GM11168 (cell line): Measurements from ENCODE around the gene UBAP1.
"Not testable (repeated sequence)": the region's sequence is repeated elsewhere in the genome, so short reads cannot be mapped to it uniquely, and the experiment has no call there.

Experiments
- in situ Hi-C: fragments of 300-500 bp; cut with MboI; formaldehyde crosslinking; loops from one replicate; pipeline ENCODE4 v1.12.0; 2022; ENCODE audit warnings: low sequenced_read_pairs; ENCODE audit not compliant: unreplicated experiment

The UBAP1 gene

DNA sequence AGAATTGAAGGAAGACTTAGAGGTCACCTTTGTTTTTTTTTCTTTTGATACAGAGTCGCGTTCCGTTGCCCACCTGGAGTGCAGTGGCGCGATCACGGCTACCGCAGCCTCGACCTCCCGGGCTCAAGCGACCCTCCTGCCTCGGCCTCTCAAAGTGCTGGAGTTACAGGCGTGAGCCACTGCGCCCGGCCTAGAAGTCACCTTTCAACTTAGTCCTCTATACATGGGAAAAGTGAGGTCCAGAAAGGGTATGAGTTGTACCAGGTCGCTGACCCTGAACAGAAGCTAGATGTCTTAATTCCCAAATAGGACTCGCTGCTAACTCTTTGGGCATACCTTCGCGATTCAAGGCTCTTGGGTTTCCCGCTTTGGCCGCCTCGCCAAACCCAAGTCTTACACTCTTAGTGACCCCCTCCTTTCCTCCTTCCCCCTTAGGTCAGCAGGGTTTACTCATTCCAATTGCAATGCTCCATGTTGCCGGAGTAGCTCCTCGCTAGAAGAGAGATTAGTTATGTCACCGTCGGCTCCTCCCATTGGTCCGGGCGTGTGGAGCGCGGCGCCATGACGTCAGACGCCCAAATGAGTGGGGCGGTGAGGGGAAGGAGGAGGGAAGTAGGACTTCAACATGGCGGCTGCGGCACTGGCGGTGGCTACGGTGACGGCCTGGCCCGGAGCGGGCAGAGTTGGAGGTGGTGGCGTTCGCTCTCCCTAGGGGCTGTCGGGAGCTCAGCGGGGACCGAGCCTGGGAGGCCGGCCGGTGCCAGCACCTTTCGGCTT lies at the start of gene UBAP1:
Gene UBAP1 (plus strand): TSS at position 608 of the 777 bp plus-strand sequence. CDS start 41,872 bp downstream, outside the sequence.
- in situ Hi-C loops: no loop called here

DNA sequence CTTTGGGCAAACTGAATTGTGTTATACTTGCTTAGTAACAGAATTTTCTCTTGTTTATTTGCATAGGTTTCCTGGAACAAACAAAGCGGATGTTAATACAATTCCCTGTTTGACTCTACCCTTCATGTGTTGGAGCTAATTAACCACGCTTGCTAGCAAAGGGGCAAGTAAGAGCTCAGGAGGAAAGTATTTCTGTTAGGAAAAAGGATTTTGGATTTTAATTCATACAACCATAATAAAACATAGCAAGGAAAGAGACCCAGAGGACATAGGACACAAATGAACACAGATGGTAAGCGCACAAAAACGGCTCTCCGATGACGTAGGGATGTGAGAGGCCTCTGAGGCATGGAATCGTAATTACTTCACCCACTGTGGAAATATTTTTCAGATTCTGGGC lies 47.3 kb upstream of the UBAP1 start:
- in situ Hi-C loops: no loop called here

DNA sequence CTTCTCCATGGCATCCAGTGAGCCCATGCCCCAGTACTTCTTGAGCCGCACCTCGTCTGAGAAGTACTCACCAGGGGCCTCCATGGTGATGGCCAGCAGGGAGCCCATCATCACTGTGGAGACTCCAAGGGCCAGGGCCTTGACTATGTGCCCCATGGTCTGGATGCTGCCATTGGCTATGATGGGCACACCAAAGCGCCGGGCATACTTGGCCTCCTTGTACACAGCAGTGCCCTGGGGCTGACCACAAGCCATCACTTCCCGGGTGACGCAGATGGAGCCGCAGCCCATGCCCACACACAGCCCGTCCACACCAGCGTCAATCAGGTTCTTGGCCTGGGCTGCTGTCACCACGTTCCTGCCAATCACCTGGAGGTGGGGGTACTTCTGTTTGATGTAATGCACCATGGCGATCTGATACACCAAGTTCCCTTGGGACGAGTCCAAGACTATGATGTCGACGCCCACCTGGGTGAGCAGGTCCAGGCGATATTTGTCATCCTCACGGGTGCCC lies 45.4 kb upstream of the UBAP1 start:
- in situ Hi-C loops: no loop called here

DNA sequence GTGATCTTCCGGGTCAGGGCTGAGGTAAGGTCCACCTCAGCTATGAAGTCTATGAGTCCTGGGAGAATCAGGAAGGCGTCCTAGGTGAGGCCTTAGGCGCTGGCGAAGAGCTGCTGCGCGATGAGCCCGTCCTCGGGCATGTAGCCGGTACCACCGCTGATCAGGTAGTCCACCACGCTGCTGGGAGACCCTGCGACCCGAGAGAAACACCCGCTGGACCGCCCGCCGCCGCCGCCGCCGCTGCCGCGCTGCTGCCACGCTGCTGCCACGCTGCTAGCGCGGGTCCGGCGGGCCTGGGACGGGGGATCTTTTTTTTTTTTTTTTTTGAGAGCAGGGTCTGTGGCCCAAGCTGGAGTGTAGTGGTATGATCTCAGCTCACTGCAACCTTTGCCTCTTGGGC lies 44.3 kb upstream of the UBAP1 start:
- in situ Hi-C loops: no loop called here

- in situ Hi-C loops: not testable (repeated sequence)
These were observed 40.2 kb upstream of the UBAP1 start for GRCh38 chr9:34138644-34139043.

DNA sequence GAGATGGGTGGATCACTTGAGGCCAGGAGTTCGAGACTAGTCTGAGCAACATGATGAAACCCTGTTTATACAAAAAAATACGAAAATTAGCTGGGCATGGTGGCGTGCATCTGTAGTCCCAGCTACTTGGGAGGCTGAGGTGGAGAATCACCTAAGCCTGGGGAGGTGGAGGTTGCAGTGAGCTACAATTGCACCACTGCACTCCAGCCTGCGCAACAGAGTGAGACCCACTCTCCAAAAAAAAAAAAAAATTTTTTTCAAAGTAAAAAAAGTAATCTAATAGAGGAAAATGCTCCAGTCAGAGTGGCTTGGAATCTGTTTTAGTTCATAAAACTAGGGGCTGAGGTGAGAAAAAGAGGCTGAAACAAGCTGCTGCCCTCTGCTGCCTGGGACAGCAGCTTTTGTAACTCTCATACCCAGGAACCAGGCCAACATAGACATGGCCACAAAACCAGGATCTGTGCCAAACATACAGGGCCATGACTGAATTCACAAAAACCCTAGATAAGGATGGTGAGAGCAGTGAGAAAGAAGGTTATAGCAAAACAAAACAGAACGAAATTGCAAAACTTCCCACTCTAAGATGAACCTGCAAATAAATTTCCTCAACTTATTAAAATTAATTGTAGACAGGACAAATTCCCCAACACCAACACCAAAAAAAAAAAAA lies 39.2 kb upstream of the UBAP1 start:
- in situ Hi-C loops: no loop called here

DNA sequence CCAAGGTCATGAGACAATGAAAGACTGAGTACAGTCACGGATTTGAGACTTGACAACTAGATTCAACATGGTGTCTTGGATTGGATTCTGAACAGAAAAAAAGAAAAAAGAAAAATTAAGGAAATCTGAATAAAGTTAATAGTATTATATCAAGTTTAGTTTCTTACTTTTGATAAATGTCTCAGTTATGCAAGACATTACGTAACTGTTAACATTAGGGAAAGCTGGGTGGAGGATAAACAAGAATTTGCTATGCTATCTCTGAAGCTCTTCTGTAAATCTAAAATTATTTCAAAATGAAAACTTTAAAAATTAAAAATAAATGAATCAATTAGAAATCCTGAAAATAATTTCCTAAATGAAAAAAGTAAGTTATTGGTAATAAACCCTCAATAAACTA lies 38.0 kb upstream of the UBAP1 start:
- in situ Hi-C loops: no loop called here

DNA sequence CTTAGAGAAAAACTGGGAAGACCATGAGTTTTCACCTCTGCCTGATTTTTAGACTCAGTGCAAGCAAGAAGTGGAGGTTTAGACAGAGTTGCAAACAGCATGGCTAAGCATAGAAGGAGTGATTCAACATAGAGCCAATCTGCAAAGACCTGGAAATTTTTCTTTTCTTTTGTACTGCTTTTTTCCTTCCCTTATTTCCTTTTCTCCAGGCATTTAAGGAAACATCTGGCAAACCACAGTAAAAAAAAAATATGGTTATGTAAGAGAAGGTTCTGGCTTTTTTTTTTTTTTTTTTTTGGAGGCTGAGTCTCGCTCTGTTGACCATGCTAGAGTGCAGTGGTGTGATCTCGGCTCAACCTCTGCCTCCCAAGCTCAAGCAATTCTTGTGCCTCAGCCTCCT lies 35.7 kb upstream of the UBAP1 start:
- in situ Hi-C loops: no loop called here

DNA sequence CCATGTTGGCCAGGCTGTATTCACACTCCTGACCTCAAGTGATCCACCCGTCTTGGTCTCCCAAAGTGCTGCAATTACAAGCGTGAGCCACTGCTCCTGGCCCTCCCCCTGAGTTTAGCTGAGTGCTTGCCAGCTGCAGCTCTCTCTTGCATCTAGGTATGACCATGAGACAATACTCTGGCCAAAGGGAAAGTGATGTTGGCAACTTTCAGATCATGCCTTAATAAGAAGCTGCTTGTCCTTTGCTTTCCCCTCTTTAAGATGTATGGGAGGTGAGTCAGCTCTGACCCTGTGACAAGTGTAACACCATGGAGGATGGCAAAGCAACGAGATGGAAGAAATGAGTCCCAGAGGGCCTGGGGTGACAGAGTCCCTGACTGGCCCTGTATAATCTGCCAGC lies 33.7 kb upstream of the UBAP1 start:
- in situ Hi-C loops: no loop called here

- in situ Hi-C loops: no loop called here
These were observed 27.4 kb upstream of the UBAP1 start for GRCh38 chr9:34151398-34151797.

- in situ Hi-C loops: no loop called here
These were observed 24.8 kb upstream of the UBAP1 start for GRCh38 chr9:34154057-34154456.

- in situ Hi-C loops: no loop called here
These were observed 21.5 kb upstream of the UBAP1 start for GRCh38 chr9:34157318-34157717.

DNA sequence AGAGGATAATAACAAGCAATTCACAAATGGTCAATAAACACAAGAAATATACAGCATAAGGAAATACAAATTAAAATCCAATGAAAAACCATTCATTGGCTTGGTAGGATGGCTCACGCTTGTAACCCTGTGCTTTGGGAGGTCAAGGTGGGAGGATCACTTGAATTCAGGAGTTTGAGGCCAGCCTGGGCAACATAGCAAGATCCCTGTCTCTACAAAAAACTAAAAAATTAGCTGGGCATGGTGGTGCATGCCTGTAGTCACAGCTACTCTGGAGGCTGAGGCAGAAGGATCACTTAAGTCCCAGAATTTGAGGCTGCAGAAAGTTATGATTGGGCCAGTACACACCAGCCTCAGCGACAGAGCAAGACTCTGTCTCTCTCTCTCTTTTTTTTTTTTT lies 20.9 kb upstream of the UBAP1 start:
- in situ Hi-C loops: no loop called here

GRCh38 chr9:34158362-34158869 lies 20.4 kb upstream of the UBAP1 start:
- in situ Hi-C loops: no loop called here

DNA sequence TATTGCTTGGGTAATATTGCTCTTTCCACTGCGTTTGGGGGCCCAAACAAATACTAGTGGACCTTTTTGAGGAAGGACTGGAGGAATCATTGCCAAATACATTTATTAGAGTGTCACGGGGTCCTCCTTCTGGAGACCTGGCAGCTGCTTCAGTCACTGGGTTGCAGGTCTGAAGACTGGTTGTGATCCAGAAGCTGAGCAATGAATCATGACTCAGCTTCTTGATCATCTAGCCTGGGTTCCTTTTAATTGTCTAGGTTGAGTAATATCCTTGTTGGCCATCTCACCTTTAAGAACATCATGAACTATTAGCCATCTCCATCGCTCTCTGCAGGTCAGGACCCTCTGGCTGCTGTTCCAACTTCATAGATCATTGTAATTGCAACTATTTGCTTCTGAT lies 15.4 kb upstream of the UBAP1 start:
- in situ Hi-C loops: no loop called here

DNA sequence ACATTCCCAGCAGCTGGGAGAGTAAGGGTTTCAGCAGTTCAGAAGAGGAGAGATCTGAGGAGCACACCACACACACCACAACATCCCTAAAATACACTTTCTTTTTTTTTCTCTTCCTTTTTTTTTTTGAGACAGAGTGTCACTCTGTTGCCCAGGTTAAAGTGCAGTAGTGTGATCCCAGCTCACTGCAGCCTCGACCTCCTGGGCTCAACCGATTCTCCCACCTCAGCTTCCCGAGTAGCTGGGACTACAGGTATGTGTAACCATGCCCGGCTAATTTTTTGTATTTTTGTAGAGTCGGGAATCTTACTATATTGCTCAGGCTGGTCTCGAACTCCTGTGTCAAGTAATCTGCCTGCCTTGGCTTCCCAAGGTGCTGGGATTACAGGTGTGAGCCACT lies 9.7 kb upstream of the UBAP1 start:
- in situ Hi-C loops: no loop called here

DNA sequence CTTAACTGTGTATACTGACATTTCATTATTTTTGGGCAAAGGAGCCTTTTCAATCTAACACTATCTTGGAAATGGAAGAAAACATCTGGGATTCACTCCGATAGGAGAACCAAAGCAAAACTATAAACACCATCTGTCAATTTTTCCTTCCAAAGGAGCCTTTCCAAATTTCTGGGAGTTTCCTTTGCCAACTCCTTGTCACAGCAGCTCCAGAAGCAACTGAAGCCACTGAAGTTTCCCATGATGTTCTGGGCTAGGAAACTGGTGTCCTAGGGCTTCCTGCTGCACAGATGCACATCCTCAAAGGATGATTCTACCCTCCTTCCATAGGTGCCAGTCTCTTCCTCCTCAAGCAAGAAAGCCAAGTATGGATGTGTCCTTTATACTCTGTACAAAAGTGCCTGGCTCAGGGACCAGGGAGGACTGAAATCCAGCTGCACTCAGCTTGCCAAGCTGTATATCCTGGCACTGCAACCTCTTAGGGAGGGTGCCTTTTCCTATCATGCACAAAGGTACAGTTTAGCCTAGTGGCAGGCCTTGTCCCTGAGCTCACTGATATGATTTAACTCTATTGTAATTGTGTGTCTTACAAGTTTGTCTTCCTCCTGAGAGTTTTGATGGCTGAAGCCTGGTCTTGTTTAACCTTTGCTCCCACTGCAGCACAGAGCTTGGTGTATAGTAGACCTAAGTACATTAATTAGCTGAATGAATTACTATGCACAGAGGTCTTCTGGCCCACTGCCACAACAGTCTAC lies 8.4 kb upstream of the UBAP1 start:
- in situ Hi-C loops: no loop called here

DNA sequence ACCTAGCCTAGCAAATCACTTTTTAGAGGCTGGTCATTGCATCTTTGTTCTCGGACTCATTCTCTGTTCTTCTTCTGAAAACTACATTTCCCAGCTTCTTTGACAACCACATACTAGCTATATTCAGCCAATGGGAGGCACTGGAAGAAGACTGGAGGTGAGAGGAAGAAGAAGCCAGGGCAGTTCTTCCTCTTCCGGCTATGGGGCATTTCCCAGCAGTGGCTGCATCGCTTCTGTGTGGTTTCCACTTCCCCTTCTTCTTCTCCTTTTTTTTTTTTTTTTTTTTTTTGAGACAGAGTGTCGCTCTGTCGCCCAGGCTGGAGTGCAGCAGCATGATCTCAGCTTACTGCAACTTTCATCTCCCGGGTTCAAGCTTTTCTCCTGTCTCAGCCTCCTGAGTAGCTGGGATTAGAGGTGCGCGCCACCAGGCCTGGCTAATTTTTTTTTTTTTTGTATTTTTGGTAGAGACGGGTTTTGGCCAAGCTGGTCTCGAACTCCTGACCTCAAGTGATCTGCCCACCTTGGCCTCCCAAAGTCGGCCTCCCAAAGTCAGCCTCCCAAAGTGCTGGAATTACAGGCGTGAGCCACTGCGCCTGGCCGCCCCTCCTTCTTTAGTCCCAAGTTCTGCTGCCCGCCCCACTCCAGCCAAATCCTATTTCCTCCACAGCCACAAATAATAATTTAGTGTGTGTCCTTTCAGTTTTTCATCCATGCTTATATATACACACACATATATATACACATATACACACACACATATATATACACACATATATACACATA lies 6.9 kb upstream of the UBAP1 start:
- in situ Hi-C loops: no loop called here

GRCh38 chr9:34176089-34176488 lies 2.8 kb upstream of the UBAP1 start:
- in situ Hi-C loops: no loop called here
